HG03457 (cell line): Measurements from ENCODE around the gene UGT3A1.
"Not testable (repeated sequence)": the region's sequence is repeated elsewhere in the genome, so short reads cannot be mapped to it uniquely, and the experiment has no call there.

Experiments
- ATAC-seq: cut with Tn5 transposase; IDR thresholded peaks from one replicate; pipeline ENCODE4 v1.9.1; 2021; ENCODE audit warnings: moderate number of reproducible peaks; ENCODE audit not compliant: unreplicated experiment

Gene UGT3A1

GRCh38 chr5:35990520-35990919 is 670 bp downstream of the UGT3A1 start:
- no peak for ATAC-seq

- no peak for ATAC-seq
Observed at GRCh38 chr5:35988529-35988928, 2.7 kb downstream of the UGT3A1 start.

DNA sequence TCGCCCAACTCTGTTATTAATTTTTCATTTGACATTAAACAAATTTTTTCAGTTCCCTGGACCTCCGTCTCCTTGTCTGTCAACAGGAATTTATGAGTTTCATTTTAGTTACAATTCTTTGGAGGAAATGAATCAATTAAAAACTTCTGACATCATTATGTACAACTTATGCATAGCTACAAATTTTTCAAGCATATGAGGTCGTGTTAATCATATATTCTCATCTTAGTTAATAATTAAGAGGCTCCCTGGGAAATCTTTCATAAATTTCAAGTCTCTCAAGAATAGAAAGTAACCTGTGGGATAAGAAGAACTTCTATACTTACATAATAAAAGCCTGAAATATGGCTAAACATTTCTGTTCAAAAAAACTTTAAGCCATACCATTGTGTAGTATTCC is 3.4 kb downstream of the UGT3A1 start:
- ATAC-seq, result no peak

- ATAC-seq, result no peak
Observed at GRCh38 chr5:35979715-35980114, 11.5 kb downstream of the UGT3A1 start.

- not testable (repeated sequence) for ATAC-seq
Observed at GRCh38 chr5:35976859-35977258, 14.3 kb downstream of the UGT3A1 start.

- no peak for ATAC-seq
Observed at GRCh38 chr5:35974570-35974969, 16.6 kb downstream of the UGT3A1 start.

DNA sequence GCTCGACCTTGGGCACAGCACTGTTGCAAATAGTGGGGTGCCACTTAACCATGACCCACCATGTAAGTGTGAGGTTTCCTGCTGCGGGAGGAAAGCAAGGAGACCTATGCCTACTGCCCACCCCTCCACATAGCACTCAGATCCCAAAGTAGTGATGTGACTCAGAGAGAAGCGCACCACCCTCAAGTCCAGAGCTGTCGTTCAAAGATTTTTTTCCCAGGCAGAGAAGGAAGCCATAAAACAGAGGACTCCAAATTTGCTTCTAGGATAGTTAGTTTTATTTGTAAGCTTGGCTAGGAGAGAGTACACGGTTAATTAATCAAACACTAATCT is 19.3 kb downstream of the UGT3A1 start:
- no peak for ATAC-seq

GRCh38 chr5:35971186-35971877 is 19.9 kb downstream of the UGT3A1 start:
- ATAC-seq, result no peak

GRCh38 chr5:35963381-35963843 is 27.8 kb downstream of the UGT3A1 start:
- ATAC-seq, result no peak

DNA sequence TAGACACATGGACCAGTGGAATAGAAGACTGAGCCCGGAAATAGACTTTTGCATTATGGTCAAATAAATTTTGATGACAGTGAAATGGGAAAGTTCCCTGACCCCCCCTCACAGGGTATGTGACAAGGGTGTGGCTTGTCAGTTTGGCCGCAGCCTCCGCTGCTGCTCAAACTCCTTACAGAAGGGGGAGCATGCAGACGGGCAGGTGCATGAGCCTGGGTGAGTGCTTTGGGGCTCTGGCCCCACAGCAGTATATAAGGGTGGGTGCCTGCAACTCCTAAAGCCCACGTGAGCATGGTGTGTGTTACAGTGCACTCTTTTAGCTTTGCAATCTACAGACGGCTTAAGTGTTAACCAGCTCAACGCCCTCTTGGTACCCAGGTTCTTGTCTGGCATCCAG is 30.9 kb downstream of the UGT3A1 start:
- no peak for ATAC-seq

GRCh38 chr5:35956429-35956828 is 34.8 kb downstream of the UGT3A1 start:
- ATAC-seq, result no peak

- no peak for ATAC-seq
Observed at GRCh38 chr5:35954175-35954574, 37.0 kb downstream of the UGT3A1 start.

- ATAC-seq, result no peak
Observed at GRCh38 chr5:35947085-35947484, 44.1 kb downstream of the UGT3A1 start.

DNA sequence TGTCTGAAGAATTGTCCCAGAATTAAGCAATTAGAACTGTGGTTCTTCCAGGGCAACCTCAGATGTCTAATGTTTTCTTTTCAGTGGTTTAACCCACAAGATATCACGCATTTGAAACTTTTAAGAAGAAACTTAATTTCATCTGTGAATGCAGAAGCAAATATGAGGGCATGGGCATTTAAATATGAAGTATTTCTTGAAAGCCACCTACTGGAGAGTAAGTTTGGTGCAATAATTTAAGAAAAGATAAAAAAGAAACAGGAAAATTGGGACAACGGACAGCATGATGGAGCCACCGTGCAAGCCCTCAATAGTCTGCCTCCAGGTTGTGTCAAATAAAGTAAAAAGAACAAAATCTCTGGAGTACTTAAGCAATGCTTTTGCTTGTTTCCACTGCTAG is 51.6 kb downstream of the UGT3A1 start:
- ATAC-seq, result no peak

- no peak for ATAC-seq
Observed at GRCh38 chr5:35938568-35939227, 52.5 kb downstream of the UGT3A1 start, which contains the start of gene CAPSL. TSS of gene CAPSL (minus strand) at chr5:35938622. CDS start at chr5:35921120, 17,502 bp downstream.

GRCh38 chr5:35926389-35927051 is 64.7 kb downstream of the UGT3A1 start:
- peak; percentile 78 for ATAC-seq

- ATAC-seq, result no peak
Observed at GRCh38 chr5:35924950-35925722, 66.1 kb downstream of the UGT3A1 start.

GRCh38 chr5:35924122-35924949 is 66.9 kb downstream of the UGT3A1 start:
- no peak for ATAC-seq

GRCh38 chr5:35922468-35922867 is 68.7 kb downstream of the UGT3A1 start:
- no peak for ATAC-seq

DNA sequence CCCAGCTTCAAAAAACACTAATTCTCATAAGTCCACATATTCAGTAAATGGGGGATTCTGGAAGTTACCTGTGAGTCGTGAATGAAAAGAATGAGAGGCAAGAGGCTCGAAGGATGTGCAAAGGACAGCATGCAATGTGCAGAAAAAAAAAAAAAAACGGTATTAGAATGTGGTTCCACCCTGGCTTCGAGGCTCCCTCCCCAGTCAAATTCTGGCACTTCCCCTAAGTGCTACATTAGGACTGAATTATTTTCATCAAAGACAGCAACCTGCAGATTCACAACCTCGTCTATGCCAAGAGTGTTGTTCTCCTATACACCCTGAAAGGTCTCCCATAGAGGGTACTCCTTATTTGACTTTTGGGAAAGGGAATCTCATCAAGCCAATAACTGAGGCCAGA is 69.3 kb downstream of the UGT3A1 start:
- no peak for ATAC-seq
